H1 (cell line): Measurements from ENCODE around the gene SLC8A3.

Experiments
- CEBPB ChIP-seq: IDR thresholded peaks from 2 replicates; pipeline ENCODE4 v1.6.1; 2012; ENCODE audit warnings: low read depth, low read length
- CREB1 ChIP-seq: IDR thresholded peaks from 2 replicates; pipeline ENCODE4 v1.6.1; 2012; ENCODE audit warnings: inconsistent platforms
- EP300 ChIP-seq, 2 experiments: IDR thresholded peaks; 1 replicate in 1 of 2; 2 replicates in 1 of 2; pipeline ENCODE4 v1.6.1; 2011 to 2012; ENCODE audit warnings: low read depth in 2 of 2, low read length in 2 of 2, mild to moderate bottlenecking in 2 of 2, borderline replicate concordance in 1 of 2, inconsistent platforms in 1 of 2, moderate library complexity in 1 of 2
- EZH2 ChIP-seq: fragments of 200-600 bp; sonication (generic); IDR thresholded peaks from 2 replicates; pipeline ENCODE4 v1.7.1; 2012; ENCODE audit warnings: low read depth, mild to moderate bottlenecking, moderate library complexity, low read length, inconsistent platforms; ENCODE audit not compliant: severe bottlenecking
- GABPA ChIP-seq: IDR thresholded peaks from 2 replicates; pipeline ENCODE4 v1.6.1; 2011; ENCODE audit warnings: mild to moderate bottlenecking, low read length, moderate library complexity, borderline replicate concordance; ENCODE audit not compliant: insufficient read depth
- MAFK ChIP-seq: IDR thresholded peaks from 2 replicates; pipeline ENCODE4 v1.6.1; 2012; ENCODE audit warnings: low read depth, mild to moderate bottlenecking, improper control_type of control experiment, low read length
- PHF8 ChIP-seq: fragments of 200-600 bp; sonication (generic); conservative IDR thresholded peaks from 2 replicates; pipeline ENCODE4 v1.7.1; 2012; ENCODE audit warnings: low read depth, mild to moderate bottlenecking, inconsistent platforms, low read length, moderate library complexity
- POLR2A ChIP-seq, 2 experiments: IDR thresholded peaks; 1 replicate in 1 of 2; 2 replicates in 1 of 2; pipeline ENCODE4 v1.6.1; 2011; ENCODE audit warnings: low read depth in 2 of 2, low read length in 2 of 2, mild to moderate bottlenecking in 2 of 2; ENCODE audit errors: control extremely low read depth in 1 of 2
- POLR2AphosphoS5 ChIP-seq: IDR thresholded peaks from 2 replicates; pipeline ENCODE4 v1.6.1; 2011; ENCODE audit warnings: low read depth, low read length
- RNF2 ChIP-seq: fragments of 200-900, 300-1000 bp; sonication (generic); IDR thresholded peaks from 2 replicates; pipeline ENCODE4 v1.7.1; 2016; ENCODE audit warnings: borderline replicate concordance, low read depth, mild to moderate bottlenecking, antibody characterized with exemption, low read length; ENCODE audit not compliant: poor library complexity, severe bottlenecking; ENCODE audit errors: missing control alignments
- SIX5 ChIP-seq: IDR thresholded peaks from 2 replicates; pipeline ENCODE4 v1.6.1; 2011; ENCODE audit warnings: mild to moderate bottlenecking, low read depth, low read length
- SUZ12 ChIP-seq: fragments of 200-600 bp; sonication (generic); IDR thresholded peaks from 2 replicates; pipeline ENCODE4 v1.6.1; 2012; ENCODE audit warnings: mild to moderate bottlenecking, inconsistent platforms, low read length, moderate library complexity, mixed read lengths
- TAF1 ChIP-seq: IDR thresholded peaks from 2 replicates; pipeline ENCODE4 v1.6.1; 2011; ENCODE audit warnings: mild to moderate bottlenecking, low read depth, low read length
- TF ChIP-seq, protein P1 (sequence below), 3 experiments: IDR thresholded peaks; 1 replicate in 2 of 3; 2 replicates in 1 of 3; pipeline versions ENCODE4 v1.5.1 to v1.6.1; 2011; ENCODE audit warnings: low read length in 3 of 3, mild to moderate bottlenecking in 3 of 3, inconsistent platforms in 2 of 3, low read depth in 1 of 3, moderate library complexity in 1 of 3; ENCODE audit not compliant: insufficient read depth in 1 of 3; ENCODE audit errors: control extremely low read depth in 1 of 3

DNA sequence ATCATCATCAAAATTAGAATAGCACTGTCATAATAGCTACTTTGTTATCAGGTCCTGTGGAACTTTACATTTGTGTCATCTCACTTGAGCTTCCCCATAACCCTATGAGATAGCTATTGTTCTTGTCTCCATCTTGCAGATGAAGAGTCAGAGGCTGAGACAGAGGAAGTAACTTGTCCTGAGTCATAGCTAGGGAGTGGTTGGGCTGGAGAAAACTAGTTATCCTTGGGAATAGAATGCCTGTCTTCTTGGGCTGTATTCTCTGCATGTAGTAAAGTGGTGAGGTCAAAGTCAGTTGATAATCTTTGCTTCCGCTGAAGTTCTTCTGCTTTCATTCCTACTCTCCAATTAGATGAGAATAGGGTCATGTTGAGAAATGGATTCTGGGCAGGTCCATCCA is 192.5 kb downstream of the SLC8A3 start:
- TF ChIP-seq CEBPB (no peak), EP300 (IDR thresholded peaks at IDR 0.05; ENCODE audit: borderline replicate concordance in 1 of 2, low read depth in 2 of 2, low read length in 2 of 2) (no peak), PHF8 (no peak), EZH2 (no peak), GABPA (no peak), POLR2A (IDR thresholded peaks at IDR 0.05; ENCODE audit: control extremely low read depth in 1 of 2, low read depth in 2 of 2, low read length in 2 of 2) (no peak), POLR2AphosphoS5 (no peak), CREB1 (no peak), MAFK (no peak), SIX5 (no peak), SUZ12 (no peak), RNF2 (no peak), TAF1 (no peak)
- TF ChIP-seq, protein P1, sequence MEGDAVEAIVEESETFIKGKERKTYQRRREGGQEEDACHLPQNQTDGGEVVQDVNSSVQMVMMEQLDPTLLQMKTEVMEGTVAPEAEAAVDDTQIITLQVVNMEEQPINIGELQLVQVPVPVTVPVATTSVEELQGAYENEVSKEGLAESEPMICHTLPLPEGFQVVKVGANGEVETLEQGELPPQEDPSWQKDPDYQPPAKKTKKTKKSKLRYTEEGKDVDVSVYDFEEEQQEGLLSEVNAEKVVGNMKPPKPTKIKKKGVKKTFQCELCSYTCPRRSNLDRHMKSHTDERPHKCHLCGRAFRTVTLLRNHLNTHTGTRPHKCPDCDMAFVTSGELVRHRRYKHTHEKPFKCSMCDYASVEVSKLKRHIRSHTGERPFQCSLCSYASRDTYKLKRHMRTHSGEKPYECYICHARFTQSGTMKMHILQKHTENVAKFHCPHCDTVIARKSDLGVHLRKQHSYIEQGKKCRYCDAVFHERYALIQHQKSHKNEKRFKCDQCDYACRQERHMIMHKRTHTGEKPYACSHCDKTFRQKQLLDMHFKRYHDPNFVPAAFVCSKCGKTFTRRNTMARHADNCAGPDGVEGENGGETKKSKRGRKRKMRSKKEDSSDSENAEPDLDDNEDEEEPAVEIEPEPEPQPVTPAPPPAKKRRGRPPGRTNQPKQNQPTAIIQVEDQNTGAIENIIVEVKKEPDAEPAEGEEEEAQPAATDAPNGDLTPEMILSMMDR (IDR thresholded peaks at IDR 0.05; ENCODE audit: control extremely low read depth in 1 of 3, insufficient read depth in 1 of 3, low read depth in 1 of 3, low read length in 3 of 3), result no peak
